ENCODE measurements around the gene IL1RAPL2.
"Not testable (repeated sequence)": the region's sequence is repeated elsewhere in the genome, so short reads cannot be mapped to it uniquely, and the experiment has no call there.

Gene IL1RAPL2

GRCh38 chrX:105723966-105724735, 1158.2 kb downstream of the IL1RAPL2 start:
- no peak for DNase-seq

DNA sequence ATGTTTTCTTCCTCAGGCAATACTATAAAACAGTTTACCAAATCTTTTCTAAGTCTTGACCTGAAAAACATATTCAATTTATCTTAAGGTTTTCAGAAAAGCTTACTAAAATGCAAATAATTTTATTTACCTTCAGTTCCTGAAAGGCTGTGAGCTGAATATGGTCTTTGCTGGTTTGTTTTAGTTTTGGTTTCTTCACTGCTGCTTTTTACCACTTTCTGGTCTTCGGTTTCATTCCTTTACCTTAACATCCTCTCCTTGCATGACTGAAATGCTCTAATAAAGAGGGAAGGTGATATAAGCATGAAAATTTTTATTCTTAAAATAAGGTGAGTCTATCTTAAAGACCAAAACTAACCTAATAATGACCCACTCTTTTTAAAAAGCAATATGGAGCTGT, 1159.2 kb downstream of the IL1RAPL2 start:
- no peak for DNase-seq

DNA sequence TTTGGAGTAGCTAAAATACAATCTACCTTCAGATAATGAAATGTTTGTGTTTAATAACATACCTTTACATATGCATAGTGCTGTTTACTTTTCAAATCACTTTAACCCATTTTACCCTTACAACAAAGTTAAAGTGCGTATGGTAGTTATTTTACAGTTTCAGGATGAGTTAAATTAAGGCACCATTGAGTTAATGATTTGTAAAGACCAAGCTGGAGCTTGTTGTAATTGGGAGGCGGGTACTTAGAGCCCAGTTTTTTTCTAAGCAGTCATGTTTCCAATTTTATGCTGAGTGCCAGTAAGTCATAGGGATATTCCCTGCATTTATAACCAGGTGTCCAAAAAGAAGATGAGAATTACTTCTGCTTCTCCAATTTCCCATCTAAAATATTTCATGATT, 1172.2 kb downstream of the IL1RAPL2 start:
- no peak for DNase-seq

GRCh38 chrX:105744291-105744690, 1178.3 kb downstream of the IL1RAPL2 start:
- no peak for DNase-seq

DNA sequence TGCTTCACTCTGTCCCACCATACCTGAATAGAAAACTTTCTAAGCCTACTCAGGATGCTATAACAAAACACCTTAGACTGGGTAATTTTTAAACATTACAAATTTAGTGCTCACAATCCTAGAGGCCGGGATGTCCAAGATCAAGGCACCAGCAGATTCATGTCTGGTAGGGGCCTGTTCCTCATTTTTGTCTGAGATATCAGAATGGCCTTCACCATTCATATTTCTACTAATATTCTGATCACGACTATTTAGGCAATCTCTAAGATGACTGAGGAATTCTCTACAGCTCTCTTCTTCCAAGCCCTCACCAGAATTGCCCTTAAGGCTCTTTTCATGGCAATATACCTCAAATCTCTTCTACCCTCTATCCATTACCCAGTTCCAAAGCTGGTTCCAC, 1178.9 kb downstream of the IL1RAPL2 start:
- no peak for DNase-seq

- DNase-seq = no peak
These were observed 1179.9 kb downstream of the IL1RAPL2 start for GRCh38 chrX:105745863-105746262.

- no peak for DNase-seq
These were observed 1186.4 kb downstream of the IL1RAPL2 start for GRCh38 chrX:105752338-105752956.

DNA sequence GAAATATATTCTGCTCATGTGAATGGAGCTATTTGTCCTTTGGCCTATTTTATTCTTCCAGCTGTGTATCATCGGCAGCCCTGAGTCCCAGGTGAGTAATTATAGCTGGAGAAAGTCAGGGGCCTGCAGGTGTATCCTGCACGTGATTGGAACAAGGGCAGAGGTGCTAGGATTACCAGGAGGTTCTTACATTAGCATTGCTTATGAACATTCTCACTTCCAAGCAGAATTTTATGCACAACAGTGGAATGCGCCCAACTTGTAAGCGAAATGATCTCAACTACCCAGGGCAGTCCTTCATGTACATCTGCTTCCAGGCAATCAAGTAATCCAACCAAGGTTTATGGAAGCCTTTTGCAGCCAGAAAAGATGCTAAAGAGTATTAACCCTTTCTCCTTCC, 1187.4 kb downstream of the IL1RAPL2 start:
- no peak for DNase-seq

DNA sequence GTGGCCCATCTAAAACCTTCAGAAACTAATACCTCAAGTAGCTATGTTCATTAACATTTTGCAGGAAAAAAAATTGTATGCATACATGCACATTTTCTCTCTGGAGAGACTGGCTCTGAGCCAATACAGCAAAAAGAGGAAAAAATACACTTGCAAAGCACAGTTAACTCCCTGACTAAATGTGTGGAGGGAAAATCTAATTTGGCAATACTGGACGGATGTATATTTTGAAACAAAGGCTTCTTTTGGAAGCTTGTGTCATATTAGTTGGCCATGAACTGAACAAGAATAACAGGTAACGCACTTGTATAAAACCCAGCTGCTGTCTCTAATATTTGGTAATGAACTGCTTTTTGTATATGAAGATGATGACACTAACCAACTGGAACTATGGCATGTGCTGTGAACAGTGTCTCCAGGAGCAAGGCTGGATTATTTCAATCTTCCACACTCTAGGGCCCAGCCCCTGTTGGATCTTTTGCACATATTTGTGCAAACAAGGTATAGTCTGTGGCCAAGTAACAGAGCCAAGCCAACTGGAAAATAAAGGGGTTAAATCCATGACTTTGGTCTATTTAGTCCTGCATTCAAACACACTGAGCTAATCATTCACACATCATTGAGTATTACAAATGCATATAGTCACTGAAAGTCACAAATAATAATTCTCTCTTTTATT, 1188.4 kb downstream of the IL1RAPL2 start:
- DNase-seq = no peak

- no peak for DNase-seq
These were observed 1189.1 kb downstream of the IL1RAPL2 start for GRCh38 chrX:105755109-105755508.

- DNase-seq = no peak
These were observed 1192.8 kb downstream of the IL1RAPL2 start for GRCh38 chrX:105758754-105759153.

DNA sequence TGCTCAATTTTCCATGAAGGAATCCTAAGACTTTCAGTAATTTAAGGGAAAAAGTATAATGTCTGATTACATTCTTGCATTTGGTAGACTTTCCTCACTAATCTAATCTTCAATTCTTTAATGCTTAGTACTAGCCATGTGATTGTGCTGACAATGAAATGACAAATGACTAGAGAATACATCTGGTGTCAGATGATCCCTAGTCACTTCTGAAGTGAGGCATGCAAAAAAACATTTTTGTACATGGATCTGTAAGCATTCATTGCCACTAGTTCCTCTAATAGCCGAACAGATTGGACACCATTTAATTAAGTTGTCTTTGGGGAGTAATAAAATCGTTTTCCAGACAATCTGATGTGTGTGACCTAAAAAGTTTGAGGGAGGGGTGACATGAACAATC, 1193.6 kb downstream of the IL1RAPL2 start:
- DNase-seq = no peak

DNA sequence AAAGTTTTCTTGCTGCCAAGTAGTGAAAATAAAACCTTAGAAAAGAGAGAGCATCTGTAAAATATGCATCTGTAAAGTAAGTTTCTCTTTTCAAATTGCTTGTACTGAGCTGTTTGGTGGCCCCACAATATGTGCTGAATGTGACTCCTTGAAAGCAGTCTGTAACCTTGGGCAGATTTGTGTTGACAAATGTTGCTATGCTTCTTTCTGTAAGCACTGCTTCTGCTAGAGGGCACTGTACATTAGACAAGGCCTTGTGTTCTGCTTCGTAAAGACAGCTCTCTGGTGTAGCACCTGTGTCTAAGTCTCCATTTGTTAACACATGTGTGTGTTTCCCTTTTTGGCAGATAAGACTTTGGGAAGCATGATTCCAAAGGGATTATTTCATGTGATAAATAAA, 1199.7 kb downstream of the IL1RAPL2 start:
- no peak for DNase-seq

DNA sequence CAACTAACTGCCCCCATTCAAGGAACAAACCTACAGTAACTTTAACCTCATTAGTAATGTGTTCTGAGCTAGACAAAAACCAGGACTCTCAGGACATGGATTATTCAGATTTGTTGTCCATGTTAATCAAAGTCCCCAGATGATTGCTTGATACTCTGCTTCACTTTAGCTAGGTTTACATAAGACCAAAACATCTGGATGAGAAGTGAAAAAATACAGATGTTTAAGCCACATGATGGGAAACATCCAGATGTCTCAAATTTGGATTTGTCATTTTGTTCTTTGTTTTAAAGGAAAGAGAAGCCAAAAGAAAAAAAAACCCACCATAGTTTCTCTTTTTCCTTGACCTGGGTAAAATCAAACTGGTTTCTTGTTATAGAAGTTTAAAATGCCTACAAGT, 1207.8 kb downstream of the IL1RAPL2 start:
- DNase-seq = no peak

- no peak for DNase-seq
These were observed 1209.7 kb downstream of the IL1RAPL2 start for GRCh38 chrX:105775679-105776078.

DNA sequence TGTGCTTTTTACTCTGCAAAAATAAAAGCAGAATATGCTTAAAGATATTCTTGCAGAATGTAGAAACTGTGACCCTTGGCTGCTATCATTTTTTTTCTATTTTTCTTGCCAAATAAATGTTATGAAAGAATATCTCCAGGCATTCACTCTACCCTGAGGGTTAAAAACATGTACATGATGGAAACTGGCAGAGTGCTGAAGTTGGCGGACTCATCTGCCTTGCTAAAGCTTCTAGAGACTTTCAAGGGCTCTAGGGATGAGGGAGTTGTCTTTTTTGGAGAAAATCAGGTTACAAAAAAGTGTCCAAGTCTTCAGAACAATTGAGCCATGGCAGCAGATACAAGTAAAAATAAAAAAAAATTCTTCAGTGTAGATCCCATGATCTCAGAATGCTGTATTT, 1215.8 kb downstream of the IL1RAPL2 start:
- DNase-seq = no peak

GRCh38 chrX:105796877-105797276, 1230.9 kb downstream of the IL1RAPL2 start:
- DNase-seq = not testable (repeated sequence)

DNA sequence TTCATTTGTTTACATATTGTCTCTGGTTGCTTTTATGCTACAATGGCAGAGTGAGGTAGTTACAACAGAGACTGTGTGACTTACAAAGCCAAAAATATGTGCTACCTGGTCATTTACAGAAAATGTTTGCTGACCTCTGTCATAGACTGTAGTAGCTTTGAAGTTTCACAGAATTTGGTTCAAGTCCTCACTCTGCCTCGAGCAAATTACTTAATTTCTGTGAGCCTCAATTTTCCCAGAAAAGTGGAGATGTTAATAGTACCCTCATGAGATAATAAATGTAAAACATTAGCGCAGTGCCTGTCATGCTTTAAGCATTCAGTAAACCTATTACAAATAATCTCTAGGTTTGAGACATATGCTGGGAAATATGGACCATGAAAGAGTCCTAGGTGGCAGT, 1237.9 kb downstream of the IL1RAPL2 start:
- no peak for DNase-seq

GRCh38 chrX:105805655-105806054, 1239.7 kb downstream of the IL1RAPL2 start:
- DNase-seq = not testable (repeated sequence)

- no peak for DNase-seq
These were observed 1250.5 kb downstream of the IL1RAPL2 start for GRCh38 chrX:105816517-105816916.

All from Kasumi-1 (cell line).